HEK293 (cell line): ENCODE results near the gene MYO15B.
A peak's percentile ranks its signal among the peaks of the same experiment; 100 is the strongest.

Source experiments
- CTCF ChIA-PET: fragments of 350-600 bp; formaldehyde crosslinking; extraction: SDS; loops from one replicate; lab custom pipeline; 2021; ENCODE audit warnings: antibody characterized with exemption; lab: Yijun Ruan, JAX
- POLR2A ChIA-PET: fragments of 300-600 bp; formaldehyde crosslinking; extraction: SDS; loops from one replicate; lab custom pipeline; 2020; ENCODE audit warnings: antibody characterized with exemption, inconsistent platforms; lab: Yijun Ruan, JAX
- H3K27ac ChIP-seq: fragments of 200-500 bp; sonication (Bioruptor generic); 2 replicates; pipeline ENCODE4 v1.5.1; 2014; ENCODE audit warnings: low read depth, low read length, control low read depth, inconsistent platforms; ENCODE audit errors: extremely low read depth
- H3K36me3 ChIP-seq, 2 experiments: fragments of 200-500 bp in 1 of 2; sonication (Bioruptor generic) in 1 of 2; 1 replicate in 1 of 2; 2 replicates in 1 of 2; pipeline ENCODE4 v1.5.1; 2014 to 2017; ENCODE audit warnings: inconsistent platforms in 2 of 2, low read length in 2 of 2; ENCODE audit not compliant: control insufficient read depth in 2 of 2, insufficient read depth in 1 of 2
- H3K4me1 ChIP-seq: fragments of 200-500 bp; sonication (Bioruptor generic); 2 replicates; pipeline ENCODE4 v1.5.1; 2014; ENCODE audit warnings: mild to moderate bottlenecking, low read length, inconsistent platforms; ENCODE audit not compliant: control insufficient read depth, insufficient read depth
- H3K4me3 ChIP-seq: 2 replicates; pipeline ENCODE4 v1.5.1; 2011; ENCODE audit warnings: low read depth, mild to moderate bottlenecking, control low read depth, low read length, moderate library complexity
- H3K9me3 ChIP-seq: fragments of 200-500 bp; sonication (Bioruptor generic); 2 replicates; pipeline ENCODE4 v1.5.1; 2014; ENCODE audit warnings: low read depth, low read length, inconsistent platforms; ENCODE audit not compliant: control insufficient read depth, insufficient read depth
- TRIM28 ChIP-seq: IDR thresholded peaks from 2 replicates; pipeline ENCODE4 v1.6.1; 2011; ENCODE audit warnings: low read length, control low read depth, borderline replicate concordance
- ZBTB48 ChIP-seq: fragments of 450-650 bp; formaldehyde crosslinking; IDR thresholded peaks from 2 replicates; pipeline ENCODE4 v1.5.1; 2016; ENCODE audit warnings: missing biosample characterization, missing genetic modification characterization
- ZNF112 ChIP-seq: fragments of 450-650 bp; formaldehyde crosslinking; IDR thresholded peaks from 2 replicates; pipeline ENCODE4 v1.5.0; 2017; ENCODE audit warnings: missing biosample characterization, missing genetic modification characterization
- ZNF16 ChIP-seq: fragments of 450-650 bp; formaldehyde crosslinking; IDR thresholded peaks from 2 replicates; pipeline ENCODE4 v1.5.1; 2016; ENCODE audit warnings: low read depth, missing biosample characterization, missing genetic modification characterization
- ZNF202 ChIP-seq: fragments of 450-650 bp; formaldehyde crosslinking; IDR thresholded peaks from 2 replicates; pipeline ENCODE4 v1.5.1; 2016; ENCODE audit warnings: missing biosample characterization, missing genetic modification characterization, borderline replicate concordance
- ZNF239 ChIP-seq: fragments of 450-650 bp; formaldehyde crosslinking; IDR thresholded peaks from 2 replicates; pipeline ENCODE4 v1.5.1; 2016; ENCODE audit warnings: missing biosample characterization, missing genetic modification characterization
- ZNF391 ChIP-seq: fragments of 450-650 bp; formaldehyde crosslinking; IDR thresholded peaks from 2 replicates; pipeline ENCODE4 v1.5.1; 2016; ENCODE audit warnings: low read depth, missing biosample characterization, missing genetic modification characterization, borderline replicate concordance
- ZNF555 ChIP-seq: fragments of 450-650 bp; formaldehyde crosslinking; conservative IDR thresholded peaks from 2 replicates; pipeline ENCODE4 v1.5.1; 2017; ENCODE audit warnings: missing biosample characterization, mild to moderate bottlenecking, missing genetic modification characterization, inconsistent platforms
- ZNF658 ChIP-seq: fragments of 450-650 bp; formaldehyde crosslinking; IDR thresholded peaks from 2 replicates; pipeline ENCODE4; 2016; ENCODE audit warnings: missing biosample characterization, missing genetic modification characterization
- ZNF777 ChIP-seq: fragments of 450-650 bp; formaldehyde crosslinking; IDR thresholded peaks from 2 replicates; pipeline ENCODE4 v1.5.1; 2017; ENCODE audit warnings: missing biosample characterization, missing genetic modification characterization, borderline replicate concordance
- ZXDB ChIP-seq: fragments of 450-650 bp; formaldehyde crosslinking; IDR thresholded peaks from 2 replicates; pipeline ENCODE4 v1.5.1; 2016; ENCODE audit warnings: missing biosample characterization, missing genetic modification characterization
- TF ChIP-seq, protein P1 (sequence below): fragments of 450-650 bp; formaldehyde crosslinking; IDR thresholded peaks from 2 replicates; pipeline ENCODE4 v1.5.1; 2016; ENCODE audit warnings: missing biosample characterization, missing genetic modification characterization
- TF ChIP-seq, protein P2 (sequence below): fragments of 450-650 bp; formaldehyde crosslinking; IDR thresholded peaks from 2 replicates; pipeline ENCODE4 v1.5.1; 2016; ENCODE audit warnings: missing biosample characterization, missing genetic modification characterization
- TF ChIP-seq, protein P3 (sequence below): fragments of 450-650 bp; IDR thresholded peaks from 2 replicates; pipeline ENCODE4 v1.5.1; 2018; ENCODE audit warnings: missing biosample characterization, missing genetic modification characterization
- TF ChIP-seq, protein P4 (sequence below): fragments of 450-650 bp; formaldehyde crosslinking; IDR thresholded peaks from 2 replicates; pipeline ENCODE4 v1.5.1; 2016; ENCODE audit warnings: missing biosample characterization, missing genetic modification characterization
- TF ChIP-seq, protein P5 (sequence below): fragments of 450-650 bp; formaldehyde crosslinking; IDR thresholded peaks from 2 replicates; pipeline ENCODE4 v1.5.0; 2017; ENCODE audit warnings: missing biosample characterization, missing genetic modification characterization, borderline replicate concordance

MYO15B gene

DNA sequence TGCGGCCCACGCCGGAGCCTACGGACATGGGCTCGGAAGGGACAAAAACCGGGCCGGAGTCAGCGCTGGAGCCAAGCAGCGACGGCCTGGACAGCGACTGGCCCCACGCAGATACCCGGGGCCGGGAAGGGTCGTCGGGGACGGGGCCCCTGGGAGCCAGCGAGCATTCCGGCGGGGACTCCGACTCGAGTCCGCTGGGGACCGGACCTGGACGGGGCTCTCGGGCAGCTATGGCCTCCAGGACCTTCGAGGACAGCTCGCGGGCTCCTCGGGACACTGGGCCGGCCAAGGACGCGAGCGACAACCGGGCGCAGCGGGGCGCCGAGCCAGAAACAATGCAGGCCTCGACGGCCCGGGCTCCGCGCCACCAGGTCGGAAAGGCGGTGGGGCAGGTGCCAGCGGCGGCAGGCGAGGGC is 1.0 kb downstream of the MYO15B start:
- POLR2A ChIA-PET = interaction anchor here (0.6 kb wide), 1 partner anchor 46 kb away, joined by 3 read pairs; no protein-coding TSS in a partner anchor
- CTCF ChIA-PET = interaction anchor here (0.5 to 1.2 kb wide), 8 partner anchors 9 to 160 kb away, joined by 3 to 7 read pairs (median 4); no protein-coding TSS in a partner anchor
- Histone ChIP-seq H3K4me1 (peaks cover 2% of the 10 kb centered on the region; the same call in 1 of the 2 replicates), H3K27ac (peak overlapping the region; percentile 46; the same call in 1 of the 2 replicates), H3K9me3 (no peaks in the 10 kb centered on the region), H3K4me3 (no peak overlapping the region), H3K36me3 (no peaks in the 10 kb centered on the region)
- TF ChIP-seq, protein P1, sequence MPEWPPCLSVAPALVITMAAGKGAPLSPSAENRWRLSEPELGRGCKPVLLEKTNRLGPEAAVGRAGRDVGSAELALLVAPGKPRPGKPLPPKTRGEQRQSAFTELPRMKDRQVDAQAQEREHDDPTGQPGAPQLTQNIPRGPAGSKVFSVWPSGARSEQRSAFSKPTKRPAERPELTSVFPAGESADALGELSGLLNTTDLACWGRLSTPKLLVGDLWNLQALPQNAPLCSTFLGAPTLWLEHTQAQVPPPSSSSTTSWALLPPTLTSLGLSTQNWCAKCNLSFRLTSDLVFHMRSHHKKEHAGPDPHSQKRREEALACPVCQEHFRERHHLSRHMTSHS = no peak
- TF ChIP-seq ZNF777 (no peak), ZXDB (tag by site-specific recombination) (no peak), ZNF658 (tag by site-specific recombination) (no peak), ZNF239 (tag by site-specific recombination) (no peak), ZNF555 (tag by site-specific recombination) (no peak), ZNF16 (tag by site-specific recombination) (no peak), ZBTB48 (no peak), ZNF391 (no peak), TRIM28 (no peak), ZNF112 (tag by site-specific recombination) (no peak), ZNF202 (tag by site-specific recombination) (no peak)
- TF ChIP-seq, protein P2, sequence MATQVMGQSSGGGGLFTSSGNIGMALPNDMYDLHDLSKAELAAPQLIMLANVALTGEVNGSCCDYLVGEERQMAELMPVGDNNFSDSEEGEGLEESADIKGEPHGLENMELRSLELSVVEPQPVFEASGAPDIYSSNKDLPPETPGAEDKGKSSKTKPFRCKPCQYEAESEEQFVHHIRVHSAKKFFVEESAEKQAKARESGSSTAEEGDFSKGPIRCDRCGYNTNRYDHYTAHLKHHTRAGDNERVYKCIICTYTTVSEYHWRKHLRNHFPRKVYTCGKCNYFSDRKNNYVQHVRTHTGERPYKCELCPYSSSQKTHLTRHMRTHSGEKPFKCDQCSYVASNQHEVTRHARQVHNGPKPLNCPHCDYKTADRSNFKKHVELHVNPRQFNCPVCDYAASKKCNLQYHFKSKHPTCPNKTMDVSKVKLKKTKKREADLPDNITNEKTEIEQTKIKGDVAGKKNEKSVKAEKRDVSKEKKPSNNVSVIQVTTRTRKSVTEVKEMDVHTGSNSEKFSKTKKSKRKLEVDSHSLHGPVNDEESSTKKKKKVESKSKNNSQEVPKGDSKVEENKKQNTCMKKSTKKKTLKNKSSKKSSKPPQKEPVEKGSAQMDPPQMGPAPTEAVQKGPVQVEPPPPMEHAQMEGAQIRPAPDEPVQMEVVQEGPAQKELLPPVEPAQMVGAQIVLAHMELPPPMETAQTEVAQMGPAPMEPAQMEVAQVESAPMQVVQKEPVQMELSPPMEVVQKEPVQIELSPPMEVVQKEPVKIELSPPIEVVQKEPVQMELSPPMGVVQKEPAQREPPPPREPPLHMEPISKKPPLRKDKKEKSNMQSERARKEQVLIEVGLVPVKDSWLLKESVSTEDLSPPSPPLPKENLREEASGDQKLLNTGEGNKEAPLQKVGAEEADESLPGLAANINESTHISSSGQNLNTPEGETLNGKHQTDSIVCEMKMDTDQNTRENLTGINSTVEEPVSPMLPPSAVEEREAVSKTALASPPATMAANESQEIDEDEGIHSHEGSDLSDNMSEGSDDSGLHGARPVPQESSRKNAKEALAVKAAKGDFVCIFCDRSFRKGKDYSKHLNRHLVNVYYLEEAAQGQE (tag by site-specific recombination) = no peak
- TF ChIP-seq, protein P3, sequence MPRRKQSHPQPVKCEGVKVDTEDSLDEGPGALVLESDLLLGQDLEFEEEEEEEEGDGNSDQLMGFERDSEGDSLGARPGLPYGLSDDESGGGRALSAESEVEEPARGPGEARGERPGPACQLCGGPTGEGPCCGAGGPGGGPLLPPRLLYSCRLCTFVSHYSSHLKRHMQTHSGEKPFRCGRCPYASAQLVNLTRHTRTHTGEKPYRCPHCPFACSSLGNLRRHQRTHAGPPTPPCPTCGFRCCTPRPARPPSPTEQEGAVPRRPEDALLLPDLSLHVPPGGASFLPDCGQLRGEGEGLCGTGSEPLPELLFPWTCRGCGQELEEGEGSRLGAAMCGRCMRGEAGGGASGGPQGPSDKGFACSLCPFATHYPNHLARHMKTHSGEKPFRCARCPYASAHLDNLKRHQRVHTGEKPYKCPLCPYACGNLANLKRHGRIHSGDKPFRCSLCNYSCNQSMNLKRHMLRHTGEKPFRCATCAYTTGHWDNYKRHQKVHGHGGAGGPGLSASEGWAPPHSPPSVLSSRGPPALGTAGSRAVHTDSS (tag by site-specific recombination) = no peak
- TF ChIP-seq, protein P4, sequence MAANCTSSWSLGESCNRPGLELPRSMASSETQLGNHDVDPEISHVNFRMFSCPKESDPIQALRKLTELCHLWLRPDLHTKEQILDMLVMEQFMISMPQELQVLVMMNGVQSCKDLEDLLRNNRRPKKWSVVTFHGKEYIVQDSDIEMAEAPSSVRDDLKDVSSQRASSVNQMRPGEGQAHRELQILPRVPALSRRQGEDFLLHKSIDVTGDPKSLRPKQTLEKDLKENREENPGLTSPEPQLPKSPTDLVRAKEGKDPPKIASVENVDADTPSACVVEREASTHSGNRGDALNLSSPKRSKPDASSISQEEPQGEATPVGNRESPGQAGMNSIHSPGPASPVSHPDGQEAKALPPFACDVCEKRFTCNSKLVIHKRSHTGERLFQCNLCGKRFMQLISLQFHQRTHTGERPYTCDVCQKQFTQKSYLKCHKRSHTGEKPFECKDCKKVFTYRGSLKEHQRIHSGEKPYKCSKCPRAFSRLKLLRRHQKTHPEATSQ = no peak
- TF ChIP-seq, protein P5, sequence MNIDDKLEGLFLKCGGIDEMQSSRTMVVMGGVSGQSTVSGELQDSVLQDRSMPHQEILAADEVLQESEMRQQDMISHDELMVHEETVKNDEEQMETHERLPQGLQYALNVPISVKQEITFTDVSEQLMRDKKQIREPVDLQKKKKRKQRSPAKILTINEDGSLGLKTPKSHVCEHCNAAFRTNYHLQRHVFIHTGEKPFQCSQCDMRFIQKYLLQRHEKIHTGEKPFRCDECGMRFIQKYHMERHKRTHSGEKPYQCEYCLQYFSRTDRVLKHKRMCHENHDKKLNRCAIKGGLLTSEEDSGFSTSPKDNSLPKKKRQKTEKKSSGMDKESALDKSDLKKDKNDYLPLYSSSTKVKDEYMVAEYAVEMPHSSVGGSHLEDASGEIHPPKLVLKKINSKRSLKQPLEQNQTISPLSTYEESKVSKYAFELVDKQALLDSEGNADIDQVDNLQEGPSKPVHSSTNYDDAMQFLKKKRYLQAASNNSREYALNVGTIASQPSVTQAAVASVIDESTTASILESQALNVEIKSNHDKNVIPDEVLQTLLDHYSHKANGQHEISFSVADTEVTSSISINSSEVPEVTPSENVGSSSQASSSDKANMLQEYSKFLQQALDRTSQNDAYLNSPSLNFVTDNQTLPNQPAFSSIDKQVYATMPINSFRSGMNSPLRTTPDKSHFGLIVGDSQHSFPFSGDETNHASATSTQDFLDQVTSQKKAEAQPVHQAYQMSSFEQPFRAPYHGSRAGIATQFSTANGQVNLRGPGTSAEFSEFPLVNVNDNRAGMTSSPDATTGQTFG (tag by site-specific recombination) = no peak
